ENCODE results near the gene GPAM. TPM values are rescaled to one million over a fixed set of nuclear protein-coding genes. Genes with fewer than 3 reads are reported as not detected.

The GPAM gene
- total and polyA plus RNA-seq, 2 donors (not counting 1 experiment from before 2014, with no cell fraction given), result 2.6 to 8.2 TPM

DNA sequence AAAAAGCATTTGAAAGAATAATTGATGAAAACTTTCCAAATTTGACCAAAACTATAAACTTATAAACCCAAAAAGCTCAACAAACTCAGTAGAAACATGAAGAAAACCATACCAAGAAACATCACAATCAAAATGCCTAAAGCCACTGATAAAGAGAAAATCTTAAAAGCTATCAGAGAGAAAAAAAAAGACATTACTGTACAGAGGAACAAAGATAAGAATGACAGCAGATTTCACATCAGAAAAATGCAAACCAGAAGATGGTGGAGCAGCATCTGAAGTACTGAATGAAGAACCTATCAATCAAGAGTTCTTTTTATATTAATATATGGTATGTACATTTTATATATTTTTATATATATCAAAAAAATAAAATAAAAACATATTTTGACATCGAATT, 2.4 kb upstream of the GPAM start:
- H3K9me3 Mint-ChIP-seq (ENCODE audit: insufficient read depth), result peaks cover 4% of the 10 kb centered on the region

DNA sequence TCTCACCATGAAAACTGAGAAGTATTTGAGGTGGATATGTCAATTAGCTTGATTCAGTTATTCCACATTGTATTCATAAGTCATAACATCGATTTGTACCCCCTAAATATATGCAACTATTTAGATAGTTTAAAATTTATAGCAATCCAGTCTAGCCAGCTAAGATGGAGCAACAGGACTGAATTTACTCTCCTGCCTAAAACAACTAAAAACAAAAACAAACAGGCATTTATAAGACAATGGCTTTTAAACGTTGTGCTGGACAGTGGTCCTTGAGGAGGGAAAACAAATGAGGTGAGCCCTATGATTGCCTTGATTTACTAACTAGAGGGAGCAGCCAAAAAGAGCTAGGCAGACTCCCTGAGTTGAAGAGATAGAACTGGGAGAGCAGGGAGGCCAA, 814 bp upstream of the GPAM start:
- peak overlapping the region; percentile 59 for H3K4me3 Mint-ChIP-seq
- Histone ChIP-seq H2AFZ (ENCODE audit: insufficient read depth, low read depth, low read length, poor library complexity, severe bottlenecking) (peak overlapping the region; percentile 99), H3K36me3 (replicated peaks in 1 of 2; ENCODE audit: control extremely low read depth in 1 of 2, control insufficient read depth in 1 of 2, extremely low read depth in 1 of 2, insufficient read depth in 2 of 2, low read length in 1 of 2) (peaks cover 0 to 4% of the 10 kb centered on the region in 2 experiments), H3K9me3 (ENCODE audit: control extremely low read depth in 1 of 3, control insufficient read depth in 2 of 3, insufficient read depth in 1 of 3, low read length in 2 of 3) (peaks cover 0 to 2% (median 0%) of the 10 kb centered on the region in 3 donors), H3K4me2 (replicated peaks; ENCODE audit: low read depth, low read length, poor library complexity, severe bottlenecking) (peak overlapping the region; percentile 92), H3K4me1 (ENCODE audit: control insufficient read depth in 2 of 2, insufficient read depth in 2 of 2, low read length in 2 of 2) (peaks cover 12 to 18% of the 10 kb centered on the region in 2 donors), H3K4me3 (ENCODE audit: control extremely low read depth in 1 of 5, extremely low read depth in 1 of 5, insufficient read depth in 1 of 5, low read depth in 2 of 5, low read length in 4 of 5) (peak overlapping the region in 3 of 5 experiments; percentile 93 to 97 (median 95)), H3K27ac (ENCODE audit: low read length in 2 of 2) (peak overlapping the region in 1 of 2 donors; percentile 81), H3K9ac (ENCODE audit: low read length) (peak overlapping the region; percentile 88), H3K27me3 (replicated peaks in 1 of 4; ENCODE audit: control extremely low read depth in 1 of 4, control insufficient read depth in 3 of 4, insufficient read depth in 4 of 4, low read length in 3 of 4) (no peaks in the 10 kb centered on the region), H4K20me1 (ENCODE audit: control insufficient read depth, insufficient read depth, low read length, poor library complexity, severe bottlenecking) (no peaks in the 10 kb centered on the region), H3K79me2 (ENCODE audit: control insufficient read depth, insufficient read depth, low read length) (no peaks in the 10 kb centered on the region)
- intact Hi-C loops (cut with micrococcal nuclease), result no loop called here
- H3K4me1 Mint-ChIP-seq, result peaks cover 23% of the 10 kb centered on the region
- H3K9me3 Mint-ChIP-seq (ENCODE audit: insufficient read depth), result peaks cover 4% of the 10 kb centered on the region
- ChIA-PET CTCF (no interaction called here), POLR2A (interaction anchor here (1.8 kb wide), 1 partner anchor 191 kb away, joined by 4 read pairs; no protein-coding TSS in a partner anchor)
- H3K27me3 Mint-ChIP-seq, result no peaks in the 10 kb centered on the region
- TF ChIP-seq EZH2 (IDR thresholded peaks at IDR 0.05; ENCODE audit: borderline replicate concordance, insufficient read depth, low read depth, low read length, poor library complexity, severe bottlenecking), result no peak
- TF ChIP-seq, protein P1, sequence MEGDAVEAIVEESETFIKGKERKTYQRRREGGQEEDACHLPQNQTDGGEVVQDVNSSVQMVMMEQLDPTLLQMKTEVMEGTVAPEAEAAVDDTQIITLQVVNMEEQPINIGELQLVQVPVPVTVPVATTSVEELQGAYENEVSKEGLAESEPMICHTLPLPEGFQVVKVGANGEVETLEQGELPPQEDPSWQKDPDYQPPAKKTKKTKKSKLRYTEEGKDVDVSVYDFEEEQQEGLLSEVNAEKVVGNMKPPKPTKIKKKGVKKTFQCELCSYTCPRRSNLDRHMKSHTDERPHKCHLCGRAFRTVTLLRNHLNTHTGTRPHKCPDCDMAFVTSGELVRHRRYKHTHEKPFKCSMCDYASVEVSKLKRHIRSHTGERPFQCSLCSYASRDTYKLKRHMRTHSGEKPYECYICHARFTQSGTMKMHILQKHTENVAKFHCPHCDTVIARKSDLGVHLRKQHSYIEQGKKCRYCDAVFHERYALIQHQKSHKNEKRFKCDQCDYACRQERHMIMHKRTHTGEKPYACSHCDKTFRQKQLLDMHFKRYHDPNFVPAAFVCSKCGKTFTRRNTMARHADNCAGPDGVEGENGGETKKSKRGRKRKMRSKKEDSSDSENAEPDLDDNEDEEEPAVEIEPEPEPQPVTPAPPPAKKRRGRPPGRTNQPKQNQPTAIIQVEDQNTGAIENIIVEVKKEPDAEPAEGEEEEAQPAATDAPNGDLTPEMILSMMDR (IDR thresholded peaks at IDR 0.05), result no peak
- ATAC-seq (ENCODE audit: low read depth) (no peak), DNase-seq (no peak)
- WGBS (ENCODE audit: insufficient coverage), result 14% methylated on average over 1 of the region's 2 CpGs
- H3K27ac Mint-ChIP-seq, result peak overlapping the region; percentile 38

More for the DNA sequence above, 2.4 kb upstream of the GPAM start:
- CTCF ChIA-PET, result no interaction called here
- Histone ChIP-seq H3K27ac (ENCODE audit: low read length in 2 of 2) (no peak overlapping the region), H3K4me2 (replicated peaks; ENCODE audit: low read depth, low read length, poor library complexity, severe bottlenecking) (no peak overlapping the region), H2AFZ (ENCODE audit: insufficient read depth, low read depth, low read length, poor library complexity, severe bottlenecking) (no peak overlapping the region), H3K36me3 (replicated peaks in 1 of 2; ENCODE audit: control extremely low read depth in 1 of 2, control insufficient read depth in 1 of 2, extremely low read depth in 1 of 2, insufficient read depth in 2 of 2, low read length in 1 of 2) (no peaks in the 10 kb centered on the region), H3K4me3 (ENCODE audit: control extremely low read depth in 1 of 5, extremely low read depth in 1 of 5, insufficient read depth in 1 of 5, low read depth in 2 of 5, low read length in 4 of 5) (no peak overlapping the region), H3K79me2 (ENCODE audit: control insufficient read depth, insufficient read depth, low read length) (no peaks in the 10 kb centered on the region), H3K4me1 (ENCODE audit: control insufficient read depth in 2 of 2, insufficient read depth in 2 of 2, low read length in 2 of 2) (peaks cover 12 to 18% of the 10 kb centered on the region in 2 donors), H4K20me1 (ENCODE audit: control insufficient read depth, insufficient read depth, low read length, poor library complexity, severe bottlenecking) (no peaks in the 10 kb centered on the region), H3K9ac (ENCODE audit: low read length) (no peak overlapping the region), H3K27me3 (replicated peaks in 1 of 4; ENCODE audit: control extremely low read depth in 1 of 4, control insufficient read depth in 3 of 4, insufficient read depth in 4 of 4, low read length in 3 of 4) (no peaks in the 10 kb centered on the region), H3K9me3 (ENCODE audit: control extremely low read depth in 1 of 3, control insufficient read depth in 2 of 3, insufficient read depth in 1 of 3, low read length in 2 of 3) (peaks cover 0 to 2% (median 0%) of the 10 kb centered on the region in 3 donors)
- DNase-seq, result no peak
- no peak for ATAC-seq (ENCODE audit: low read depth)
- intact Hi-C loops (cut with micrococcal nuclease), result no loop called here
- no peak overlapping the region for H3K27ac Mint-ChIP-seq
- no peak overlapping the region for H3K4me3 Mint-ChIP-seq
- H3K4me1 Mint-ChIP-seq, result peaks cover 23% of the 10 kb centered on the region
- TF ChIP-seq, protein P1 (IDR thresholded peaks at IDR 0.05), result no peak
- no peak for TF ChIP-seq EZH2 (IDR thresholded peaks at IDR 0.05; ENCODE audit: borderline replicate concordance, insufficient read depth, low read depth, low read length, poor library complexity, severe bottlenecking)
- no CpG with 5 or more reads among the region's 1 CpG for WGBS (ENCODE audit: insufficient coverage)
- no peaks in the 10 kb centered on the region for H3K27me3 Mint-ChIP-seq
- POLR2A ChIA-PET, result no interaction called here
